BE2C (cell line): ENCODE data around the gene ULBP2.
"Not testable (repeated sequence)": the region's sequence is repeated elsewhere in the genome, so short reads cannot be mapped to it uniquely, and the experiment has no call there.

Experiments
- DNase-seq: peaks from one replicate; pipeline ENCODE4 v3.0.0-alpha.2; 2020
- H3K27me3 ChIP-seq: fragments of 250-450 bp; sonication (Bioruptor Pico); 2 replicates; pipeline ENCODE4 v1.5.1; 2020; ENCODE audit warnings: mild to moderate bottlenecking
- H3K36me3 ChIP-seq: fragments of 250-450 bp; sonication (Bioruptor Pico); 2 replicates; pipeline ENCODE4 v1.5.1; 2020; ENCODE audit warnings: mild to moderate bottlenecking
- H3K4me1 ChIP-seq: fragments of 250-450 bp; sonication (Bioruptor Pico); 2 replicates; pipeline ENCODE4 v1.5.1; 2020
- H3K4me3 ChIP-seq: 2 replicates; pipeline ENCODE4 v1.5.1; 2011; ENCODE audit warnings: low read depth, low read length
- H3K9me3 ChIP-seq: fragments of 250-450 bp; sonication (Bioruptor Pico); 2 replicates; pipeline ENCODE4 v1.5.1; 2020
- CTCF ChIP-seq: IDR thresholded peaks from 2 replicates; pipeline ENCODE4 v1.5.1; 2012; ENCODE audit warnings: mild to moderate bottlenecking, low read depth, low read length

The ULBP2 gene

GRCh38 chr6:149948011-149948410 lies 6.2 kb downstream of the ULBP2 start:
- no peak for TF ChIP-seq CTCF
- H3K4me3 ChIP-seq, result no peak overlapping the region
- no peaks in the 10 kb centered on the region for H3K4me1 ChIP-seq
- H3K9me3 ChIP-seq, result no peaks in the 10 kb centered on the region
- no peak for DNase-seq
- no peaks in the 10 kb centered on the region for H3K36me3 ChIP-seq
- H3K27me3 ChIP-seq, result peaks cover 39% of the 10 kb centered on the region

GRCh38 chr6:149948616-149949015 lies 6.8 kb downstream of the ULBP2 start:
- no peak overlapping the region for H3K4me3 ChIP-seq
- TF ChIP-seq CTCF, result no peak
- H3K9me3 ChIP-seq, result no peaks in the 10 kb centered on the region
- H3K4me1 ChIP-seq, result no peaks in the 10 kb centered on the region
- DNase-seq, result no peak
- peaks cover 45% of the 10 kb centered on the region for H3K27me3 ChIP-seq
- no peaks in the 10 kb centered on the region for H3K36me3 ChIP-seq

DNA sequence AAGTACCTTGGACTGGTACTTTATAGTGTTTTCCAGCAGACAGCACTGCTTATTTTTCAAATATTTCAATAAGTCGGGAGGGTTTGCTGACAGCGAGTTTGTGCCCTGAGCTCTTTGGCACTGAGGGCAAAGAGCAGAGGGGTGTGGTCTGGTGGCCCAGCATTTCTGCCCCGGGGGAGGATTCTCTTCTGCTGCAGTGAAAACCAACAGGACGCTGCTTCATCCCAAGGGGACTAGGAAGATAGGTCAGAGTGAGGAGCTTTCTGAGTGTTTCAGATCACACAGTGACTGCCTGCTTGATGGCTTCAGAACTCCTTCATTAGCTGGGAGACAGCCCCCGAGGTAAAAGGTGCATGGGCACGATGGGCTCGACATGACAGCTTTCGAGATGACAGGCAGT lies 8.6 kb downstream of the ULBP2 start:
- H3K36me3 ChIP-seq, result no peaks in the 10 kb centered on the region
- DNase-seq, result no peak
- H3K4me1 ChIP-seq, result no peaks in the 10 kb centered on the region
- H3K9me3 ChIP-seq, result no peaks in the 10 kb centered on the region
- H3K4me3 ChIP-seq, result no peak overlapping the region
- peaks cover 55% of the 10 kb centered on the region for H3K27me3 ChIP-seq
- no peak for TF ChIP-seq CTCF

- no peaks in the 10 kb centered on the region for H3K4me1 ChIP-seq
- H3K9me3 ChIP-seq, result no peaks in the 10 kb centered on the region
- H3K36me3 ChIP-seq, result no peaks in the 10 kb centered on the region
- no peak overlapping the region for H3K4me3 ChIP-seq
- peaks cover 62% of the 10 kb centered on the region for H3K27me3 ChIP-seq
- no peak for DNase-seq
- TF ChIP-seq CTCF, result no peak
These were observed 9.3 kb downstream of the ULBP2 start for GRCh38 chr6:149951096-149951495.

GRCh38 chr6:149951626-149952025 lies 9.8 kb downstream of the ULBP2 start:
- DNase-seq, result no peak
- no peaks in the 10 kb centered on the region for H3K9me3 ChIP-seq
- TF ChIP-seq CTCF, result no peak
- H3K27me3 ChIP-seq, result peaks cover 66% of the 10 kb centered on the region
- no peaks in the 10 kb centered on the region for H3K4me1 ChIP-seq
- H3K36me3 ChIP-seq, result no peaks in the 10 kb centered on the region
- H3K4me3 ChIP-seq, result no peak overlapping the region

- not testable (repeated sequence) for H3K36me3 ChIP-seq, DNase-seq
- peaks cover 81% of the 10 kb centered on the region for H3K27me3 ChIP-seq
These were observed 11.6 kb downstream of the ULBP2 start for GRCh38 chr6:149953390-149953789.

GRCh38 chr6:149953934-149954327 lies 12.1 kb downstream of the ULBP2 start:
- not testable (repeated sequence) for H3K36me3 ChIP-seq, H3K4me1 ChIP-seq, DNase-seq, H3K9me3 ChIP-seq, H3K4me3 ChIP-seq
- H3K27me3 ChIP-seq, result peaks cover 77% of the 10 kb centered on the region

More at GRCh38 chr6:149953390-149953789, 11.6 kb downstream of the ULBP2 start:
- H3K4me3 ChIP-seq, H3K9me3 ChIP-seq, H3K4me1 ChIP-seq: not testable (repeated sequence)

- not testable (repeated sequence) for DNase-seq, H3K4me3 ChIP-seq, H3K9me3 ChIP-seq, H3K4me1 ChIP-seq, H3K36me3 ChIP-seq
- peaks cover 77% of the 10 kb centered on the region for H3K27me3 ChIP-seq
These were observed 12.6 kb downstream of the ULBP2 start for GRCh38 chr6:149954328-149954983.

DNA sequence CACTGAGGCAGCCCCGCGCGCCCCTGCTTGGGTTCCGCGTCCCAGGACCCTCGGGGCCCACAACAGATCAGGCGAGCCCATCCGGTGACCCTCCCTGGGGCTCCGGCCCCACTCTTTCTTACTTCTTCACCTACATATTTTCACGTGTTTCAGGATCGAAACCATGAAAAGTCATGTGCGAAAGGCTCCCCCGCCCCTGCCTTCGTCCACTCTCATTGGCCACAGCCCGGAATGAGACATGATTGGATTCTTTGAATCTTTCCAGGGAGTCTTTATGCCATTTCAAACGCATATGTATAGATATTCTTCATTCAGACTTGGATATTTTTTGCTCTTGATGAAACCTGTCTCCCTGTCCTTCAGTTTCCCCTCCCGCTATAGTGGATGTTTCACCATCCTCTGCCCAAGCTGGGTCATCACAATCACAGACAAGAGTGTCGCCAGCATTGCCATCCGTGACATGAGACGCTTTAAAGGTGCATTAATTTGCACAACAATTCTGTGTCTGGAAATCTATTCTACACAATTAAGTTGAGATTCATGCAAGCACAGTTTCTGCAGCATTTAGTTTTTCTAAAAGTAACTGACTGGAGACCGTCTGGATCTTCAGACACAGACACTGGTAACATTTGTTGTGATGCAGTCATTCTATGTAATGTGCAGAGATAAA lies 13.3 kb downstream of the ULBP2 start:
- H3K27me3 ChIP-seq, result peaks cover 71% of the 10 kb centered on the region
- not testable (repeated sequence) for H3K4me3 ChIP-seq, H3K9me3 ChIP-seq, H3K36me3 ChIP-seq, DNase-seq, H3K4me1 ChIP-seq

GRCh38 chr6:149955654-149956317 lies 14.0 kb downstream of the ULBP2 start:
- not testable (repeated sequence) for DNase-seq, H3K9me3 ChIP-seq, H3K4me1 ChIP-seq, H3K4me3 ChIP-seq, H3K36me3 ChIP-seq
- peaks cover 71% of the 10 kb centered on the region for H3K27me3 ChIP-seq
